HuH-7.5 (cell line): ENCODE measurements around the gene GLG1.
"Not testable (repeated sequence)": the region's sequence is repeated elsewhere in the genome, so short reads cannot be mapped to it uniquely, and the experiment has no call there.

Experiments used
- DNase-seq: peaks from one replicate; pipeline ENCODE4 v3.0.0; 2011; ENCODE audit warnings: low spot score

Gene GLG1

GRCh38 chr16:74537746-74538145, 69.2 kb downstream of the GLG1 start:
- DNase-seq, result not testable (repeated sequence)

- not testable (repeated sequence) for DNase-seq
Observed at GRCh38 chr16:74534650-74535049, 72.3 kb downstream of the GLG1 start.

- no peak for DNase-seq
Observed at GRCh38 chr16:74524926-74525325, 82.0 kb downstream of the GLG1 start.

- no peak for DNase-seq
Observed at GRCh38 chr16:74524117-74524516, 82.8 kb downstream of the GLG1 start.

GRCh38 chr16:74523706-74524105, 83.2 kb downstream of the GLG1 start:
- DNase-seq, result not testable (repeated sequence)

- no peak for DNase-seq
Observed at GRCh38 chr16:74522160-74522559, 84.8 kb downstream of the GLG1 start.

- DNase-seq, result no peak
Observed at GRCh38 chr16:74521691-74522090, 85.2 kb downstream of the GLG1 start.

- DNase-seq, result not testable (repeated sequence)
Observed at GRCh38 chr16:74518934-74519333, 88.0 kb downstream of the GLG1 start.

- no peak for DNase-seq
Observed at GRCh38 chr16:74511961-74512360, 95.0 kb downstream of the GLG1 start.

- no peak for DNase-seq
Observed at GRCh38 chr16:74505011-74505410, 101.9 kb downstream of the GLG1 start.

GRCh38 chr16:74503412-74503811, 103.5 kb downstream of the GLG1 start:
- no peak for DNase-seq

GRCh38 chr16:74501484-74502478, 105.1 kb downstream of the GLG1 start:
- DNase-seq, result no peak

- DNase-seq, result no peak
Observed at GRCh38 chr16:74500907-74501306, 106.0 kb downstream of the GLG1 start.

- no peak for DNase-seq
Observed at GRCh38 chr16:74499114-74499513, 107.8 kb downstream of the GLG1 start.

- no peak for DNase-seq
Observed at GRCh38 chr16:74497761-74498160, 109.2 kb downstream of the GLG1 start.

- no peak for DNase-seq
Observed at GRCh38 chr16:74496054-74496453, 110.9 kb downstream of the GLG1 start.

GRCh38 chr16:74492976-74493375, 113.9 kb downstream of the GLG1 start:
- DNase-seq, result no peak

GRCh38 chr16:74487634-74488495, 119.0 kb downstream of the GLG1 start:
- DNase-seq, result no peak

- no peak for DNase-seq
Observed at GRCh38 chr16:74485916-74486315, 121.0 kb downstream of the GLG1 start.

- DNase-seq, result peak; percentile 47
Observed at GRCh38 chr16:74480150-74481029, 126.5 kb downstream of the GLG1 start.

GRCh38 chr16:74477226-74477625, 129.7 kb downstream of the GLG1 start:
- DNase-seq, result peak; percentile 62

GRCh38 chr16:74474416-74474815, 132.5 kb downstream of the GLG1 start:
- no peak for DNase-seq
